Activated gamma-delta T cell (primary cell): ENCODE measurements around the gene ZNF750.

Experiments used
- DNase-seq: peaks from one replicate; lab custom pipeline; 2025; lab: John Stamatoyannopoulos, UW

The ZNF750 gene

GRCh38 chr17:82812058-82812457 lies 27.8 kb downstream of the ZNF750 start:
- DNase-seq, result no peak

GRCh38 chr17:82810644-82811430 lies 29.0 kb downstream of the ZNF750 start:
- DNase-seq, result no peak

- DNase-seq, result no peak
Measured at GRCh38 chr17:82808921-82809905, 30.6 kb downstream of the ZNF750 start.

- DNase-seq, result no peak
Measured at GRCh38 chr17:82808006-82808405, 31.8 kb downstream of the ZNF750 start.

GRCh38 chr17:82807562-82807961 lies 32.3 kb downstream of the ZNF750 start:
- no peak for DNase-seq

- no peak for DNase-seq
Measured at GRCh38 chr17:82807101-82807500, 32.7 kb downstream of the ZNF750 start.

GRCh38 chr17:82806645-82807044 lies 33.2 kb downstream of the ZNF750 start:
- DNase-seq, result no peak

- no peak for DNase-seq
Measured at GRCh38 chr17:82805823-82806222, 34.0 kb downstream of the ZNF750 start.

- no peak for DNase-seq
Measured at GRCh38 chr17:82805254-82805653, 34.6 kb downstream of the ZNF750 start.

- no peak for DNase-seq
Measured at GRCh38 chr17:82804442-82805191, 35.2 kb downstream of the ZNF750 start.

GRCh38 chr17:82803606-82804005 lies 36.2 kb downstream of the ZNF750 start:
- DNase-seq, result no peak

- no peak for DNase-seq
Measured at GRCh38 chr17:82803185-82803584, 36.6 kb downstream of the ZNF750 start.

- no peak for DNase-seq
Measured at GRCh38 chr17:82802075-82802780, 37.6 kb downstream of the ZNF750 start.

GRCh38 chr17:82801377-82801970 lies 38.3 kb downstream of the ZNF750 start:
- DNase-seq, result no peak

GRCh38 chr17:82800885-82801284 lies 38.9 kb downstream of the ZNF750 start:
- no peak for DNase-seq

- DNase-seq, result no peak
Measured at GRCh38 chr17:82799591-82799990, 40.2 kb downstream of the ZNF750 start.

- no peak for DNase-seq
Measured at GRCh38 chr17:82798752-82799151, 41.1 kb downstream of the ZNF750 start.

GRCh38 chr17:82797061-82797460 lies 42.8 kb downstream of the ZNF750 start:
- DNase-seq, result no peak

GRCh38 chr17:82795615-82796014 lies 44.2 kb downstream of the ZNF750 start:
- no peak for DNase-seq

GRCh38 chr17:82794781-82795482 lies 44.9 kb downstream of the ZNF750 start:
- no peak for DNase-seq
